Stimulated activated CD4-positive, alpha-beta T cell treated with anti-CD3 and anti-CD28 coated beads, Interleukin-4, amount 100 ng/mL, for 4 hours (primary cell): Measurements from ENCODE around the gene SLC44A1.

Experiments
- DNase-seq, 2 experiments: peaks; one replicate each; pipeline ENCODE4 v3.0.0-alpha.2; 2020

SLC44A1 gene

GRCh38 chr9:105403552-105404248, 159.2 kb downstream of the SLC44A1 start:
- no peak for DNase-seq

- DNase-seq, result peak; percentile 3 to 26
These were observed 161.2 kb downstream of the SLC44A1 start for GRCh38 chr9:105405514-105406131.

- DNase-seq, result no peak
These were observed 161.9 kb downstream of the SLC44A1 start for GRCh38 chr9:105406369-105406768.

- no peak for DNase-seq
These were observed 169.1 kb downstream of the SLC44A1 start for GRCh38 chr9:105413525-105413924.

GRCh38 chr9:105414947-105415661, 170.7 kb downstream of the SLC44A1 start:
- DNase-seq, result peak; percentile 27 to 34

GRCh38 chr9:105415662-105415980, 171.2 kb downstream of the SLC44A1 start:
- no peak for DNase-seq

GRCh38 chr9:105416840-105417239, 172.4 kb downstream of the SLC44A1 start:
- DNase-seq, result no peak

GRCh38 chr9:105418588-105419500, 174.4 kb downstream of the SLC44A1 start:
- DNase-seq, result no peak

- no peak for DNase-seq
These were observed 175.6 kb downstream of the SLC44A1 start for GRCh38 chr9:105419816-105420597.

GRCh38 chr9:105421154-105421553, 176.7 kb downstream of the SLC44A1 start:
- no peak for DNase-seq

GRCh38 chr9:105421864-105422263, 177.4 kb downstream of the SLC44A1 start:
- DNase-seq, result no peak

GRCh38 chr9:105425816-105426433, 181.5 kb downstream of the SLC44A1 start:
- DNase-seq, result no peak

GRCh38 chr9:105426657-105427056, 182.2 kb downstream of the SLC44A1 start:
- no peak for DNase-seq

GRCh38 chr9:105431424-105432246, 187.2 kb downstream of the SLC44A1 start:
- DNase-seq, result no peak

- DNase-seq, result no peak
These were observed 187.9 kb downstream of the SLC44A1 start for GRCh38 chr9:105432247-105432842.

- DNase-seq, result no peak
These were observed 191.0 kb downstream of the SLC44A1 start for GRCh38 chr9:105435453-105435852.

- DNase-seq, result no peak
These were observed 192.3 kb downstream of the SLC44A1 start for GRCh38 chr9:105436783-105437182.

- no peak for DNase-seq
These were observed 193.3 kb downstream of the SLC44A1 start for GRCh38 chr9:105437704-105438103.

GRCh38 chr9:105438141-105438806, 193.8 kb downstream of the SLC44A1 start:
- no peak for DNase-seq

GRCh38 chr9:105439428-105439827, 195.0 kb downstream of the SLC44A1 start:
- DNase-seq, result no peak
